Measurements from ENCODE around the gene DLGAP1.

The DLGAP1 gene

GRCh38 chr18:3923750-3924149 lies 531.4 kb downstream of the DLGAP1 start:
- no peak for DNase-seq

GRCh38 chr18:3921826-3922225 lies 533.3 kb downstream of the DLGAP1 start:
- no peak for DNase-seq

GRCh38 chr18:3920832-3921231 lies 534.3 kb downstream of the DLGAP1 start:
- no peak for DNase-seq

- DNase-seq, result no peak
Observed at GRCh38 chr18:3919396-3920061, 535.6 kb downstream of the DLGAP1 start.

- no peak for DNase-seq
Observed at GRCh38 chr18:3916082-3916481, 539.0 kb downstream of the DLGAP1 start.

GRCh38 chr18:3914833-3915610 lies 540.1 kb downstream of the DLGAP1 start:
- no peak for DNase-seq

- DNase-seq, result no peak
Observed at GRCh38 chr18:3914109-3914508, 541.0 kb downstream of the DLGAP1 start.

GRCh38 chr18:3912705-3913104 lies 542.4 kb downstream of the DLGAP1 start:
- DNase-seq, result no peak

- no peak for DNase-seq
Observed at GRCh38 chr18:3911413-3911812, 543.7 kb downstream of the DLGAP1 start.

GRCh38 chr18:3910512-3910911 lies 544.6 kb downstream of the DLGAP1 start:
- no peak for DNase-seq

- no peak for DNase-seq
Observed at GRCh38 chr18:3907955-3908354, 547.2 kb downstream of the DLGAP1 start.

GRCh38 chr18:3906116-3906750 lies 548.9 kb downstream of the DLGAP1 start:
- DNase-seq, result no peak

- DNase-seq, result no peak
Observed at GRCh38 chr18:3903337-3903736, 551.8 kb downstream of the DLGAP1 start.

GRCh38 chr18:3902676-3903075 lies 552.4 kb downstream of the DLGAP1 start:
- DNase-seq, result no peak

GRCh38 chr18:3901811-3902210 lies 553.3 kb downstream of the DLGAP1 start:
- no peak for DNase-seq

- DNase-seq, result no peak
Observed at GRCh38 chr18:3901042-3901441, 554.1 kb downstream of the DLGAP1 start.

GRCh38 chr18:3900327-3900726 lies 554.8 kb downstream of the DLGAP1 start:
- no peak for DNase-seq

GRCh38 chr18:3898861-3899613 lies 556.1 kb downstream of the DLGAP1 start:
- DNase-seq, result no peak

- DNase-seq, result no peak
Observed at GRCh38 chr18:3892152-3892551, 563.0 kb downstream of the DLGAP1 start.

GRCh38 chr18:3891245-3891644 lies 563.9 kb downstream of the DLGAP1 start:
- no peak for DNase-seq

GRCh38 chr18:3889803-3890202 lies 565.3 kb downstream of the DLGAP1 start:
- DNase-seq, result no peak

GRCh38 chr18:3889121-3889520 lies 566.0 kb downstream of the DLGAP1 start:
- no peak for DNase-seq

- DNase-seq, result no peak
Observed at GRCh38 chr18:3886575-3887322, 568.4 kb downstream of the DLGAP1 start.

Measured in NCI-H510A (cell line).